Fibroblast of lung (primary cell): ENCODE measurements around the gene MAP3K7CL. TPM values are rescaled to one million over a fixed set of nuclear protein-coding genes. Genes with fewer than 3 reads are reported as not detected.
A peak's percentile ranks its signal among the peaks of the same experiment; 100 is the strongest.

ENCODE experiments used
- DNase-seq, 2 donors: peaks; one replicate each; pipeline versions ENCODE4 v3.0.0 to v3.0.0-alpha.2; 2010; ENCODE audit warnings: low read depth in 2 of 2
- H2AFZ ChIP-seq: 2 replicates; pipeline ENCODE4 v1.5.1; 2012; ENCODE audit warnings: low read length, control low read depth, inconsistent platforms
- H3K27ac ChIP-seq: 2 replicates; pipeline ENCODE4 v1.5.1; 2011; ENCODE audit warnings: low read length, control low read depth; ENCODE audit not compliant: insufficient read depth
- H3K27me3 ChIP-seq: 2 replicates; pipeline ENCODE4 v1.5.1; 2011; ENCODE audit warnings: mild to moderate bottlenecking, low read length; ENCODE audit not compliant: control insufficient read depth, insufficient read depth
- H3K36me3 ChIP-seq: 2 replicates; pipeline ENCODE4 v1.5.1; 2011; ENCODE audit warnings: low read length; ENCODE audit not compliant: control insufficient read depth, insufficient read depth
- H3K4me1 ChIP-seq: 2 replicates; pipeline ENCODE4 v1.5.1; 2011; ENCODE audit warnings: low read length; ENCODE audit not compliant: control insufficient read depth, insufficient read depth; ENCODE audit errors: extremely low read depth
- H3K4me2 ChIP-seq: 2 replicates; pipeline ENCODE4 v1.5.1; 2011; ENCODE audit warnings: low read length, control low read depth; ENCODE audit not compliant: insufficient read depth; ENCODE audit errors: extremely low read depth
- H3K4me3 ChIP-seq, 4 experiments: fragments of 200-600 bp in 1 of 4; sonication (generic) in 1 of 4; replicated peaks in 1 of 4; 2 replicates each; pipeline ENCODE4 v1.5.1; 2011 to 2016; ENCODE audit warnings: low read length in 4 of 4, low read depth in 3 of 4, mild to moderate bottlenecking in 3 of 4, control low read depth in 2 of 4, inconsistent platforms in 1 of 4, mixed read lengths in 1 of 4; ENCODE audit not compliant: insufficient read depth in 1 of 4; ENCODE audit errors: control extremely low read depth in 1 of 4
- H3K79me2 ChIP-seq: 2 replicates; pipeline ENCODE4 v1.5.1; 2012; ENCODE audit warnings: mild to moderate bottlenecking, low read length, inconsistent platforms; ENCODE audit not compliant: control insufficient read depth, insufficient read depth
- H3K9ac ChIP-seq: 2 replicates; pipeline ENCODE4 v1.5.1; 2011; ENCODE audit warnings: mild to moderate bottlenecking, low read length, control low read depth; ENCODE audit not compliant: insufficient read depth
- H3K9me3 ChIP-seq: 2 replicates; pipeline ENCODE4 v1.5.1; 2012; ENCODE audit warnings: low read depth, low read length; ENCODE audit not compliant: control insufficient read depth, insufficient read depth
- H4K20me1 ChIP-seq: 2 replicates; pipeline ENCODE4 v1.5.1; 2011; ENCODE audit warnings: low read length; ENCODE audit not compliant: control insufficient read depth, insufficient read depth; ENCODE audit errors: extremely low read depth
- CTCF ChIP-seq, 2 donors: IDR thresholded peaks in 1 of 2; conservative IDR thresholded peaks in 1 of 2; 1 replicate in 1 of 2; 2 replicates in 1 of 2; pipeline ENCODE4 v1.5.1; 2011 to 2012; ENCODE audit warnings: low read length in 2 of 2, control low read depth in 1 of 2, inconsistent platforms in 1 of 2, low read depth in 1 of 2, mild to moderate bottlenecking in 1 of 2
- EZH2 ChIP-seq: IDR thresholded peaks from 2 replicates; pipeline ENCODE4 v1.5.1; 2012; ENCODE audit warnings: low read length, control low read depth, mild to moderate bottlenecking; ENCODE audit errors: missing control alignments
- polyA plus RNA-seq, 2 donors: library from polyadenylated mRNA; depleted of rRNA in 1 of 2; stranded (reverse) in 1 of 2; unstranded in 1 of 2; fragments of >200 nt; gene quantifications; 2 replicates each; pipeline ENCODE4 v1.2.1, GENCODE V29; 2011 to 2012; ENCODE audit warnings: missing spikeins in 1 of 2
- total RNA-seq: library from RNA; depleted of rRNA; stranded (reverse); fragments of >200 nt; gene quantifications from 2 replicates; pipeline ENCODE4 v1.2.1, GENCODE V29; 2014

MAP3K7CL gene
- total and polyA plus RNA-seq, 2 donors (not counting 1 experiment from before 2014, with no cell fraction given), result 58.3 to 176 TPM

- Histone ChIP-seq H3K4me3 (no peak overlapping the region), H3K27me3 (no peaks in the 10 kb centered on the region), H3K27ac (no peak overlapping the region), H3K36me3 (no peaks in the 10 kb centered on the region), H3K4me2 (no peak overlapping the region), H2AFZ (no peak overlapping the region), H3K9ac (no peak overlapping the region), H3K79me2 (no peaks in the 10 kb centered on the region), H4K20me1 (no peaks in the 10 kb centered on the region), H3K9me3 (no peaks in the 10 kb centered on the region), H3K4me1 (peaks cover 5% of the 10 kb centered on the region)
- DNase-seq, result no peak
- TF ChIP-seq EZH2, result no peak
- TF ChIP-seq CTCF (conservative IDR thresholded peaks at IDR 0.05 in 1 of 2, IDR thresholded peaks at IDR 0.05 in 1 of 2; ENCODE audit: low read depth in 1 of 2, low read length in 2 of 2), result no peak
Measured at GRCh38 chr21:29213513-29214385, 83.3 kb downstream of the MAP3K7CL start.

- Histone ChIP-seq H3K4me3 (no peak overlapping the region), H3K9ac (no peak overlapping the region), H3K4me2 (no peak overlapping the region), H3K27me3 (no peaks in the 10 kb centered on the region), H3K79me2 (no peaks in the 10 kb centered on the region), H3K9me3 (no peaks in the 10 kb centered on the region), H2AFZ (no peak overlapping the region), H3K4me1 (no peaks in the 10 kb centered on the region), H3K36me3 (no peaks in the 10 kb centered on the region), H4K20me1 (no peaks in the 10 kb centered on the region), H3K27ac (no peak overlapping the region)
- DNase-seq, result peak in 1 of 2 donors; percentile 87
- no peak for TF ChIP-seq CTCF (conservative IDR thresholded peaks at IDR 0.05 in 1 of 2, IDR thresholded peaks at IDR 0.05 in 1 of 2; ENCODE audit: low read depth in 1 of 2, low read length in 2 of 2)
- no peak for TF ChIP-seq EZH2
Measured at GRCh38 chr21:29215709-29216108, 85.3 kb downstream of the MAP3K7CL start.

GRCh38 chr21:29217818-29218291 is 87.4 kb downstream of the MAP3K7CL start:
- no peak for TF ChIP-seq EZH2
- TF ChIP-seq CTCF (conservative IDR thresholded peaks at IDR 0.05 in 1 of 2, IDR thresholded peaks at IDR 0.05 in 1 of 2; ENCODE audit: low read depth in 1 of 2, low read length in 2 of 2), result no peak
- Histone ChIP-seq H3K4me1 (no peaks in the 10 kb centered on the region), H3K79me2 (no peaks in the 10 kb centered on the region), H3K9ac (no peak overlapping the region), H3K36me3 (no peaks in the 10 kb centered on the region), H4K20me1 (no peaks in the 10 kb centered on the region), H3K9me3 (no peaks in the 10 kb centered on the region), H3K4me3 (no peak overlapping the region), H2AFZ (no peak overlapping the region), H3K27me3 (no peaks in the 10 kb centered on the region), H3K4me2 (no peak overlapping the region), H3K27ac (no peak overlapping the region)
- DNase-seq, result peak; percentile 97 to 98
